NCI-H1436 treated with DMSO at 0.1 percent for 48 hours (cell line): ENCODE results near the gene HINFP.
"Not testable (repeated sequence)": the region's sequence is repeated elsewhere in the genome, so short reads cannot be mapped to it uniquely, and the experiment has no call there.

Source experiments
- DNase-seq: peaks from one replicate; lab custom pipeline; 2025; lab: John Stamatoyannopoulos, UW

HINFP gene

GRCh38 chr11:119155733-119156492, 34.5 kb downstream of the HINFP start:
- no peak for DNase-seq

GRCh38 chr11:119156496-119156895, 35.1 kb downstream of the HINFP start:
- DNase-seq = no peak

- no peak for DNase-seq
Observed at GRCh38 chr11:119157063-119157462, 35.7 kb downstream of the HINFP start.

- DNase-seq = no peak
Observed at GRCh38 chr11:119158467-119158866, 37.1 kb downstream of the HINFP start.

DNA sequence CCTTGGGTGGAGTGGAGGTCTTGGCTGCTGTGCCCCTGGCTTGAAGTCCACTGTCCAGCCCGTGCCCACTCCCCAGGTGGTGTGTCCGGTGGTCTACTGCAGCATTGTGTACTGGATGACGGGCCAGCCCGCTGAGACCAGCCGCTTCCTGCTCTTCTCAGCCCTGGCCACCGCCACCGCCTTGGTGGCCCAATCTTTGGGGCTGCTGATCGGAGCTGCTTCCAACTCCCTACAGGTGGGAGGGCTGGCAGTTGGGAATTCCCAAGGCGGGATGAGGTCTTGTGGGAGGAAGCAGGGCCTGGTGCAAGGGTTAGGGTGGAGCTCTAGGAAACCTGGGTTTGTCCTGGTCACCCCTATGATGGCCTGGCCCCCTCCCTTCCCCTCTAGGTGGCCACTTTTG, 38.8 kb downstream of the HINFP start:
- DNase-seq = no peak

DNA sequence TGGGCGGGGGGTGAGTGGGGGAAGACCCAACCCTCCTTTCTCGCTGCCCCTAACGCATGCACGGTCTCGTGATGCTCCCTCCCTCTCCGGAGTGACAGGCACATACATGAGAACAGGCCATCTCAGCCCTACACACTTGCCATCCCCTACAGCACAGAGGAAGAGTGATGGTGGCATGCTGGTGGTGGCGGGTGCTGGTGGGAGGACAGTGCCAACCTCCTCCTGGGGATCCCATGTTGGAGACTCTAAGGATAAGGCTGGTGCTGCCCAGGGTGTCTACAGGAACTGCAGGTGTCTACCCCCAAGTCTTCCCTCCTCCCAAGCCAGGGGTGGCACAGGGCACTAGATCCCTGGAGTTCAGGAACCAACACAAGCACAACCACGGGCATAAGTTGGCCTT, 40.5 kb downstream of the HINFP start:
- no peak for DNase-seq

DNA sequence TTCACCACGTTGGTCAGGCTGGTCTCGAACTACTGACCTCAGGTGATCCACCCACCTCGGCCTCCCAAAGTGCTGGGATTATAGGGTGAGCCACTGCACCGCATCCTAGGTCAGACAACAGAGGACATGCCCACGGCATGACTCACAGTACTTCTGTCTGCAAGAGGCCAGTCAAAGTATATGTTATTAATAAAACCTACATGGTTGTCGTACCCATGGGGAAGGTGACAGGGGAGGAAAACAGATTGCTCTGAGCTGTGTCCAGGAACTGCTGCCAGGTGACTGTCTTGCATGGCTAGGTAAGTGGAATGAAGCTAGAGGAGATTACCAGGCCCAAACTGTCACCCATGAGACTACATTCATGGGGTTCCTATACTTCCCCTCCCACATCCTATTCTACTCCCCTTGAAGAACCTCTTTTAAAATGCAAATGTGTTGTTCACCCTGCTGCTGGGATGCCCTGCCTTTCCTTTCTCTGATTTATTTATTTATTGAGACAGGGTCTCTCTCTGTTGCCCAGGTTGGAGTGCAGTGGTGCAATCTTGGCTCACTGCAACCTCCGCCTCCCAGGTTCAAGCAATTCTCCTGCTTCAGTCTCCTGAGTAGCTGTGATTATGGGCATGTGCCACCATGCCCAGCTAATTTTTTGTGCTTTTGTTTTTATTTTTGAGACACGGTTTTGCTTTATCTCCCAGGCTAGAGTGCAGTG, 45.1 kb downstream of the HINFP start:
- DNase-seq = no peak

- DNase-seq = not testable (repeated sequence)
Observed at GRCh38 chr11:119167077-119167458, 45.7 kb downstream of the HINFP start.

DNA sequence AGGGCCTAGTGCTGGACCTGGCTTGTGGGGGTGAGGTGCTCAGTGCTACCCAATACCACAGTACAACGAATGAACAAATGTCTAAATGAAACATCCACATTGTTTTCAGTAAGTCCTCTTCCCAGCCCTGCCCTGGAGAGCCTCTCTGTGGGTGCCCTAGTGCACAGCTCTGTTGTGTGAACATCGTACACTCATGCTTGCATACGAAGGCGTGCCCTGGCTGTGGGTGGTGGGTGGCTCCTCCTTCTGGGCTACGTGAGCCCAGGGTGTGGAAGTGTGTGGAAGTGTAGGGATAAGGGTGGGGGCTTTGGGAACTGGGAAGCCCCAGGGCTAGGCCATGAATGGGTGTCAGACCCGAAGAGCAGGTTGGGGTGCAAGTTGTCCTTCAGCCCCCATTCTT, 46.6 kb downstream of the HINFP start:
- DNase-seq = no peak

DNA sequence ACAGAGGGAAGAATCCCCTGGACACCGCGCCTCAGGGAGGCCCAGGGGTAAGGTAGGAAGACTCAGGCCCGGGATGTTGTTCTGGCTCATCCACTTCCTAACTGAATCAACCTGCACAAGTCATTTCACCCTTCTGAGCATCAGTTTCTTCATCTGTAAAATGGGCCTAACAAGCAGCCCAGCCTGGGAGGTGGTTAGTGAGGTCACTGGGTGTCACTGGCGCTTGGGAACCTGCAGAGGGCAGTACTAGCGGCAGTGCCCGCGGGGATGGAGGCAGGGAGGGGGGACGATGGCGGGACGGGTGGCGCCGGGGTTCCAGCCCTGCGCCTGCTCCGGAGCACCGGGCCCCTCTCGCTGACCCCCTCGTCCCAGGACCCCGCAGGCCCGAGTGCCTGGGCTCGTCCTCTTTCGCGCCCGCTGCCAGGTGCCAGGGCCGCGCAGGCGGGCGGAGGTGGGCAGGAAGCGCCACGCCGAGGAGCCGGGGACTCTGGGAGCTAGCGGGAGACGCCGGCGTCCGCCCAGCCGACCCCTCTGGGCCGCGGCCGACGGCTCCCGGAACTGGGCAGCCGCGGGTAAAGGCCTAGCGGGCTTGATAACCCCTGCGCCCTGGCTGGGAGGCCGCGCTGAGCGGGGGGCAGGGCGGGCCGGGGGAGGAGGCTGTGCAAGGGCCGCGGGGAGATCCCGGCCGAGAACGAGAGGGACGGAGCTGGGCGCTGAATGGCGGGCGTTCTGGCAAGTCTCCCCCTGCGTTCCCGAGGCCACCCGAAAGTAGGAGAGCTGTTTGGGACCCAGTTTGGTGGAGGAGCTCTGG, 47.3 kb downstream of the HINFP start, which contains the start of gene NLRX1:
Gene NLRX1, plus strand, starts transcription at position 255 of the 811 bp plus-strand sequence. CDS start 2,679 bp downstream, outside the sequence.
- DNase-seq = no peak

DNA sequence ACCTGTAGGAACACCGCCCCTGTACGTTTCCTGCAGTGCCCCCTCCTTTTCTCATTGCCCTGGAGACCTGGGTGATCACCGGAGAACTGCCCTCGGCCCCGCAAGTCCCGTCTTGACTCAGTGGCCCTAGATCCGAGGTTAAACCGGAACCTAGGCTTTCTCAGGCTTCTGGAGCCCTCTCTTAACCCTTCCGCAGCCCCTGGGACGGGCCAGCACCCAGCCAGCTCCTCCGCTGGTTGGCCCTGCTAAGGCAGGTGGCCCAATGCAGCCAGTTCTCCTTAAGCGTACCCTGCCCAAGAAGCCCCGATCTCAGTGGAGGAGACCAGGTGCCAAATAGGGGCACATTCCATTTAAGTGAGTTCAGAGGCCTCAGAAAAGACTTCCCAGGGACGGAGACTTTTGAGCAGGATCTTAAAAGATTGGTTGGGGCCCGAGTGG, 47.9 kb downstream of the HINFP start:
- DNase-seq = no peak

DNA sequence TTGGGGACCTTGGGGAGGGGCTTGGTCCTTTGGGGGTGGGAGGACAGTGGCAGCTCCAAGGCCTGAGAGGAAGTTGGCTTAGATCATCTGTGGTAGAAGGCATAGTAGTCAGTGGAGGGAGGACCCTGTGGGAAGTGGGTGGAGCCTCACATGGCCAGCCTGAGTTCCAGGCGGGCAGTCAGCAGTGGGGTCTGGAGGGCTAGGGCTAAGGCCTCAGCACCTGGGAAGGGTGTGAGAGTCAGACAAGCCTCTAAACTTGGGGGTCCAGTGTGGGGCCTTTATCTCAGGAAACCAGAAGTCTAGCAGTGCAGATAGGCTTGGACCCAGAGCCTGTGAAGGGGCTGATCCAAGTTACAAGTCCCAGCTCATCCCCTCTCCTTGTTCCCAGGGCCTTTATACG, 51.1 kb downstream of the HINFP start:
- DNase-seq = no peak

GRCh38 chr11:119173453-119173852, 52.1 kb downstream of the HINFP start:
- DNase-seq = no peak

DNA sequence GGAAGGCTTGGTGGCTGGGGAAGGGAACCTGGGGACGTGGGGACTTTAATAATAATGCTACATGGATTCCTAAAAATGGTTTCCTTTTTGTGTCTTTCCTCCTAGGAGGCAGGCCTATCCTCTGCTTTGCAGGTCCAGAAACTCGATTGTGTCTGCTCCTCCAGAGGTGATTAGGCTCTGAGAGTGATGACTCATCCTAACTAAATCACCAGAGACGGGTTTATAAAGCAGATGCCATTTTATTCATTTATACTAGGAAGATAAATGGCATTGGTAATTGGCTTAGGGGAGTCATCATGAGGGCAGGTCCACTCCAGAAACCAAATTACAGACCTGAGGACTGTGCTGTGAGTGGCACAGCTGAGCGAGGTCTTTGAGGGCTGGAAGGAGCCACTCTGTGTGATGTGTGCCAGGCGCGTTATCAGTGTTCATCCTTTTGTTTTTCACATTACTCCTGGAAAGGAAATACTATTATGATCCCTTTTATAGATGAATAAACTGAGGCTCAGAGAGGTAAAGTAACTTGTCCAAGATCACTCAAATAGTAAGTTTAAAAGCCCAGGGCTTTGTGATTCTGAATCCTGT, 54.2 kb downstream of the HINFP start:
- DNase-seq = peak; percentile 63

DNA sequence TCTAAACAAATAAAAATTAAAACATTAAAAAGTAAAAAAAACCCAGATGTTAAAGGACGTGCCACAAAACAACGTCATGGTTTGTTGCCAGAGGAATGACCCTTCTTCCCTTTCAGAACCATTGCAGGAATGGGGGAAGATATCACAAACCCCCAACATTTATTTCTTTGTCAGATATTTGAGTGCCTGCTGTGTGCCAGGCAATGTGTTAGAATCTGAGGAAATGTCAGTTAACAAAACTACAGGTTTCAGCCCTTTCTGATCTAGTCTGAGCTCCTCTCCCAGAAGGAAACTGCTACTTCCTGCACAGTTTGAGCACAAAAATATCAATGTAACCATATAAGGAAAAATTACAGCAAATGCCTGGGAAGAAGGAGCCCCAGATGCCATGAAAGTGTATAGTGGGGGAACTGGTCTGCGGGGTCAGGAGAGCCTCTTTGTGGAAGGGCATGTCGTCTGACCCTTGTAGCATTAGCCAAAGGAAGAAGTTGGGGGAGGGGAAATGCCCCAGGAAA, 56.8 kb downstream of the HINFP start:
- DNase-seq = no peak

GRCh38 chr11:119179342-119179741, 58.0 kb downstream of the HINFP start:
- DNase-seq = no peak

DNA sequence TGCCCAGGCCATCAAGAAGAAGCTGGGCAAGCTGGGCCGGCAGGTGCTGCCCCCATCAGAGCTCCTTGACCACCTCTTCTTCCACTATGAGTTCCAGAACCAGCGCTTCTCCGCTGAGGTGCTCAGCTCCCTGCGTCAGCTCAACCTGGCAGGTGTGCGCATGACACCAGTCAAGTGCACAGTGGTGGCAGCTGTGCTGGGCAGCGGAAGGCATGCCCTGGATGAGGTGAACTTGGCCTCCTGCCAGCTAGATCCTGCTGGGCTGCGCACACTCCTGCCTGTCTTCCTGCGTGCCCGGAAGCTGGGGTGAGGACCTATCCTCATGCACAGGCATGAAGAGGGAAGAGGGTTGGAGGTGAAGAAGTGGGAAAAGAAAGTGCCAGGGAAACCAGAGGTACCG, 58.6 kb downstream of the HINFP start:
- no peak for DNase-seq

DNA sequence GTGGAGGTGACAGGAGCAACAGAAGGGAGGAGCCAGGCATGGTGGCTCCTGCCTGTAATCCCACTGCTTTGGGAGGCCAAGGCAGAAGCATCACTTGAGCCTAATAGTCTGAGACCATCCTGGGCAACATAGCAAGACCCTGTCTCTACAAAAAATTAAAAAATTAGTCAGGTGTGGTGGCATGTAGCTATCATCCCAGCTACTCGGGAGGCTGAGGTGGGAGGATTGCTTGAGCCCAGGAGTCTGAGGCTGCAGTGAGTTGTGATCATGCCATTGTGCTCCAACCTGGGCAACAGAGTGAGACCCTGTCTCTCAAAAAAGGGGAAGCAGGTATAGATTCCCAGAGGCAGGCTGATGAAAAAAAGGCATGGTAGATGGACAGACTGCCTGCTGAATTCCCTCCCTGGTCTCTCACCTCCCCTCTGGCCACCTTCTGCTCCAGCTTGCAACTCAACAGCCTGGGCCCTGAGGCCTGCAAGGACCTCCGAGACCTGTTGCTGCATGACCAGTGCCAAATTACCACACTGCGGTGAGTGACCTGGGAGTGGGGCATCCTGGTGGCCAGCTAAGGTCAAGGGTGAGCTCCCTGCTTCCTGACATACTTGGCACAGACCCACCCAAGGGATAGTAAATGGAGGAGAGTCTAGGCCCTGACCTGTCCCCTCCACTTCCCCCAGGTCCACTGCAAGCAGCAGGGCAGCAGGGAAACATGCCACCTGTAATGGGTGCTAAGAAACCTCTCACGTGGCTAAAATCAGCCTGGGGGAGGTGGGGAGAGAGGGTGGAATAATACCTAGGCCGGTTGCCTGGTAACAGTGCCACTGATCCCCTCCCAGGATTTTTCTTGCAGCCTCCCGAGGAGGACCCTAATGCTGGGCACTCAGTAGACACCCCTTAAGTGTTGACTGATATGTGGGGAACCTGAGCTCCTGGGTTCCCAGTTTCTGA, 59.6 kb downstream of the HINFP start:
- no peak for DNase-seq

GRCh38 chr11:119181677-119182412, 60.5 kb downstream of the HINFP start:
- DNase-seq = no peak

DNA sequence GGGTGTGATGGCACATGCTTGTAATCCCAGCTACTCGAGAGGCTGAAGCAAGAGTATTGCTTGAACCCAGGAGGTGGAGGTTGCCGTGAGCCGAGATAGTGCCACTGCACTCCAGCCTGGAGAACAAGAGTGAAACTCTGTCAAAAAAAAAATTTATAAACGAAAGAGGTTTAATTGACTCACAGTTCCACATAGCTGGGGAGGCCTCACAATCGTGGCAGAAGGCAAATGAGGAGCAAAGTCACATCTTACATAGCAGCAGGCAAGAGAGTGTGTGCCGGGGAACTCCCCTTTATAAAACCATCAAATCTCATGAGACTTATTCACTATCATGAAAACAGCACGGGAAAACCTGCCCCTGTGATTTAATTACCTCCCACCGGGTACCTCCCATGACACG, 63.0 kb downstream of the HINFP start:
- DNase-seq = not testable (repeated sequence)
